Ecto neural progenitor cell (in vitro differentiated cells): ENCODE data around the gene OSBPL2.

Experiments
- DNase-seq: peaks from one replicate; pipeline ENCODE4 v3.0.0-alpha.2; 2018; ENCODE audit warnings: low spot score

The OSBPL2 gene

DNA sequence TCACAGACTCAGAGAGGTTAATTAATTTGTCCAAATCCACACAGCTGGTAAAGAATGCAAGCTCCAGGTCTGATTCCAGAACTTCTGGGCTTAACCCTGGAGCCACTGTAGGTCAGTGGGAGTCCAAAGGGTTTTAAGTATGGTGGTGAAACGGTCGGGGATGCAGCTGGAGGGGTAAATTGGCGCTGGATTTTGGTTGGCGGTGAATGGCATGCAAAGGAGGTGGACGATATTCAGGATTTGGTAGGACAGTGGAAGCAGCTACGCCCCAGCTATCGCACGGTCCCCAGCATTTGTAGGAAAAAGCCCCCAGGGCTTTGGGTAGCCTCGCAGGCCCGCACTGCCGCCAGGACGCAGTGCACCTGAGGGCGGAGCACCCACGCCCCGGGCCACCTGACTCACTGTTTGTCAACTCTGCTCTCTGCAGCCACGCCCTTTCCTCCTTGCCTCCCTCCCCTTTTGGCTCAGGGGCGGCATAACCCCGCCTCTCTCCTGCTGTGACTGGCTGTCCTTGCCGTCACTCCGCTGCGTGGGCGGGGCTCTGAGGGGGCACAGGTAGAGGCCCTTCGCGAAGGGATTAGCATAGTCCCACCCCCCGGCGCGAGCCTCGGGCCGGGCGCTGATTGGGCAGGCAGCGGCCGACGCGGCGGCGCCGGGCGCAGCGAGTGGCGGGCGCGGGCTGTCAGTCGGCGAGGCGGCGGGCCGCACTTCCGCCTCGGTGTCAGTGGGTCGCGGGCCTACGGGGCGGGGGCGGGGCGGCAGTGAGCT is at the start of gene OSBPL2:
Gene OSBPL2 (plus strand): TSS at position 721 of the 768 bp plus-strand sequence. CDS start 17,664 bp downstream, outside the sequence.
- DNase-seq, result peak; percentile 100

DNA sequence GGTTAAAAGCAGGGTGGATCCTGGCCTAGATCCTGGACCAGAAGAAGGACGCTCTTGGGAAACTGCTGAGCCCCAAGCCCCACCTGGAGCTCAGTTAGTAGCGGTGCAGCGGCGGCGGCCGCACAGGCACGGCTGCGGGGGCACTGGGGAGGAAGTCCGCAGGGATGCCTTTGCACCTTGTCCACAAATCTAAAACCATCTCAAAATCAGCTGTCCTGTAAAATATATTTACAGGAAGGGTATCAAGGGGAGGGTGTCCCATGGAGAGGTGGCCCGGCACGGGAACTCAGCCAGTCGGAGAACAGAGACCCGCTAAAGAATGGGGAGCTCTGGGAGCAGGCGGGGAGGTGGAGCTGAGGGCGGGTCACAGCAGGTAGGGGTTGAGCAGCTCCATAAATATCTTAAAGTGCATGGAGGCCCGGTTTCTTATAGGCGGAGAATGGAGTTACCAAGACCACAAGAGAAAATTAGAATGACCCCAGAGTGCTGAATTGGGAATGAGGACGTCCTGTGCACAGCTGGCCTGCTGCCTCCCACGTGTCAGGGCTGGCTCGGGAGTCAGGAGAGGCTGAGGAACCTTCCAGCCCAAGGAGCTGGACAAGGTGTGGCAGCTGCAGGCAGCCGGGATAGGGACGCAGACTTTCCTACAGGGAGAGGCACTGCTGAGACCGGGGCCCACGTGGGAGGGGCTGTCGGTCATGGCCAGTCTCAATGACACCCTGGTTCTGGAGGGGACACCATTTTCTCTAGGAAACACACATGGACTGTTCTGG is 47.5 kb upstream of the OSBPL2 start:
- DNase-seq, result no peak

DNA sequence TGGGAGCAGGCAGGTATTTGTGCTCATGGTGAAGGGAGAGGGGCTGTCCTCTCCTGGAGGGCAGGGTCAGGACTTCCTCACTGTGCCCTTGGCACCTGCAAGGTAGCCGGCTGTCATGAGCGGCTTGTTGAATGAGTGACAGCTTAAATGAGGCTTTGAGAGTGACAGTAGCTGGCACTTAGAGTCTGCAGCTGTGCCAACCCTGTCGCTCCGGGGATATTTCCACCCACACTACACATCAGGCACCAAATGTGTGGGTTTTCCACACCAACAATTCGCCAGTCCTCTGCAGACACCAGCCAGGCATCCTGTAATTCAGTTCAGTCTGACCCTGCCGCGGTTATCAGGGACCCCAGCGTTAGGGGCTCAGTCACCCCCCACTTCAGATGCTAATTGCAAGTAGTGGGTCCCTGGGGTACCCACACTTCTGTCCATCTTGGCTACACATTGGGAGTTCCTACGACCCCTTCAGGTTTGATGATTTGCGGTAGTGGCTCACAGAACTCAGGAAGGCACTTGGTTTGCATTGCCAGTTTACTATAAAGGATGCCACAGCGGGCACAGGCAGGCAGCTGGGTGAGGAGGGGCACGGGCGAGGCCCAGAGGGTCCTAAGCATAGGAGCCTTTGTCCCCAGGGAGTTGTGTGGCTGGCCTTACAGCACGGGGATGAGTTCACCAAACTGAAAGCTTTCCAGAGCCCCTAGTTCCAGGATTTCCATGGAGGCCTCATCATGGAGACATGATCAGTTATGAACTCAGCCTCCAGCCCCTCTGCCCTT is 46.4 kb upstream of the OSBPL2 start:
- no peak for DNase-seq

DNA sequence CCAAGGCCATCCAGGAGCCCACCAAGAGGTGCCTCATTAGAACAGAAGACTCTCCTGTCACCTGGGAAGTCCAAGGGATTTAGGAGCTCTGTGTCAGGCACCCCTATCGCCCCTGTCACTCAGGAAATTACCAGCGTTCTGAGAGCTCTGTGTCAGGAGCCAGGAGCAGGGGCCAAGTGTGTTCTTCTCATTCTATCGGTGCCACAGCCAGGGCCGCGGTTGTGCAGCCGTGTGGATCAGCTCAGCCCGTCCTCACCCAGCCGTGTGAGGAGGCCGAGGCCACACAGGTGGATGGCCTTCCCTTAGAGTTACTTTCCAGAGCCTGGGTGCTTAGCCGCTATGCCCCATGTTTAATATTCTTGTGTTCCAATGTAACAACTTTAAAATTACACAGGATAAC is 45.7 kb upstream of the OSBPL2 start:
- DNase-seq, result no peak

DNA sequence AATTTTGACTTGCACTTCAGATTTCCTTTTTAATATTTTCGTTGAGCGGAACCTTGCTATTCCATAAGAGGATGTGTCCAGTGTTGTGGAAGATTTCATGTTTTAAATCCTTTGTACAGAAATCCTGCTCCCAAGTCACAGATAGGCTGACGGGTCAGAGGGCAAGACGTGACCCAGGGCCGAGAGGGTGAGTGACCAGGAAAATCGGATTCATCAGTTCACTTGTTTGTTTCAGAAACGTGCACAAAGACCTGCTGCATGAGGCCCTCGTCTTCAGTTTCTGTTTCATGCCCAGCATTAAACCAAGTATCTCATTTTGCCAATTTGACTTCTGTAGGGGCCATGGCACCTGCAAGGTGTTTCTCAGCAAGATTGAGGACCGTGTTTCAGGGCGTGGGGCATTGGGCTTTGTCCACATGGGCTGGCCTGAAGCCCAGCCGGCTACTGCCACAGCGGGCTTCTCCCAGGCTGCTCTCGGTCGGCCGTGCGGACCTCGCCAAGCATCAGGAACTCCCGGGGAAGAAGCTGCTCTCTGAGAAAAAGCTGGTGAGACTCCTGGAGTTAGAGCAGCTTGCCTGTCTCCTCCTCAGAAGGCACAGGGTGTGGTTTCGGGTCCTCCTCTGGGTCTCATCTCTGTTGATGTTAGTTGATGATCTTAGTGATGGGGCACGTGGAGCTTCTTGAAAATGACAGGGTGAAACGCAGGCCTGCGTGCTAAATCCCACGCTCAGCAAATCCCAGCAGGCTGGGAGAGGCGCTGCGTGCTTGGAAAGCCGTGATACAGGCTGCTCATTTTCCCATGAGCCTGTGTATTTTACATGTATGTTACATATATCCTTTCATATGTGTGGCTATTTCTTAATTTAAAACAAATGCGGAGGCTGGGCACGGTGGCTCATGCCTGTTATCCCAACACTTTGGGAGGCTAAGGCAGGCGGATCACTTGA is 45.0 kb upstream of the OSBPL2 start:
- DNase-seq, result no peak

DNA sequence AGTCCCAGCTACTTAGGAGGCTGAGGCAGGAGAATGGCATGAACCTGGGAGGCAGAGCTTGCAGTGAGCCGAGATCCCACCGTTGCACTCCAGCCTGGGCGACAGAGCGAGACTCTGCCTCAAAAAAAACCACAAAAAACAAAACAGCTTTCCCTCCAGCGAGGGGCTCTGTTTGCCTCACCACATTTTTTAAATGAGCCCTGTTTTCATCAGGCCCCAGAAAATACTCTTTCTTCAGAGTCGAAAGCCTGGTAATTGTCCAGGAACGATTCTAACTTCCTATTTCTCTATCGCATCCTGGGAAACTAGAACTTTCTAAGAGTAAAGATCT is 43.3 kb upstream of the OSBPL2 start:
- no peak for DNase-seq

DNA sequence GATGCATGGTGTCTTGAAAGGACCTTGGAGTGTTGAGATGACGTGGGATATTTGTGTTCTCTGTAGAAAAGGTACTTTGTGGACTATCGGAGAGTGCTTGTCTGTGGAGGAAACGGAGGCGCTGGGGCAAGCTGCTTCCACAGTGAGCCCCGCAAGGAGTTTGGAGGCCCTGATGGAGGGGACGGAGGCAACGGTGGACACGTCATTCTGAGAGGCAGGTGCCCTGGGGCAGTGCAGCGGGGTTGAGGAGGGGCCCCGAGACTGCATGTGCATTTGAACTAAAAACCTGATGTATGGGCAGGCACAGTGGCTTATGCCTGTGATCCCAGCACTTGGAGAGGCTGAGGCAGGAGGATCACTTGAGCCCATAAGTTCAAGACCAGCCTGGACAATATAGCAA is 42.6 kb upstream of the OSBPL2 start:
- DNase-seq, result no peak

DNA sequence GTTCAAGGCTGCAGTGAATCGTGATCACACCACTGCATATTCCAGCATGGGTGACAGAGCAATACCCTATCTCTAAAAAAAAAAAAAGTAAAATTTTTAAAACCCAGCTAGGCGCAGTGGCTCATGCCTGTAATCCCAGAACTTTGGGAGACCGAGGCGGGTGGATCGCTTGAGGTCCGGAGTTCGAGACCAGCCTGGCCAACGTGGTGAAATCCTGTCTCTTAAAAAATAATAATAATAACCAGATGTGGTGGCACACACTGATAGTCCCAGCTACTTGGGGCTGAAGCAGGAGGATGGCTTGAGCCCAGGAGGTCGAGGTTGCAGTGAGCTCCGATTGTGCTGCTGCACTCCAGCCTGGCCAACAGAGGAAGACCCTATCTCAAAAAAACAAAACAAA is 42.0 kb upstream of the OSBPL2 start:
- DNase-seq, result no peak

DNA sequence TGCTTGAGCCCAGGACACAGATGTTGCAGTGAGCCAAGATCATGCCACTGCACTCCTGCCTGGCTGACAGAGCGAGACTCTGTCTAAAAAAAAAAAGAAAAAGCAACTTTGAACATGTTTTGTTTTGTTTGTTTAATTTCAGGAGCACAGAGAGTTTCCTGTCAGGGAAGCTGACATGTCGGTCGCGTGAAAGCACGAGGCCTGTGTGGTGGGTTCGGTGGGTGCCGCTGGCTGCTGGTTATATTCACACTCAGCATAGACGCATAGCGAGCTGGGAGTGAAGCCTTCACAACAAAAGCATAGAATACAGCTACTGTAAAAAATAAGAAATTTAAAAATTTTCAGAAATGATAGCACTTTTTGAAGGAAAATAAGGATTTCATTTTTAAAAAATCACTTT is 41.0 kb upstream of the OSBPL2 start:
- DNase-seq, result no peak

DNA sequence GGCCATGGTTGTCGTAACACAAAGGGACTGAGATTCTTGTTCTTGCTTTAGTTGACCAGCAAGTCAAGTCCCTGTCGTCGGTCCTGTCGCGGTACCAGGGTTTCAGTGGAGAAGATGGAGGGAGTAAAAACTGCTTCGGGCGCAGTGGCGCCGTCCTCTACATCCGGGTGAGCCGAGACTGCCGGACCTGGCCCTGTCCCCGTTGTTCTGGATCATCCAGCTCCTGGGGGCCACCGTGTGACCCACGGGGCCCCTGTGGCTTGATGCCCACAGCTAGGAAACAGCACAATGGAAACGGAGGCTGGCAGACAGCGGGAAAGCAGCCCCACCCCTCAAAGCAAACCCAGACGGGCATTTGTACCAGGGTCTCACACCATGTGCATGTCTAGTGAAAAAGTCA is 40.5 kb upstream of the OSBPL2 start:
- DNase-seq, result no peak

DNA sequence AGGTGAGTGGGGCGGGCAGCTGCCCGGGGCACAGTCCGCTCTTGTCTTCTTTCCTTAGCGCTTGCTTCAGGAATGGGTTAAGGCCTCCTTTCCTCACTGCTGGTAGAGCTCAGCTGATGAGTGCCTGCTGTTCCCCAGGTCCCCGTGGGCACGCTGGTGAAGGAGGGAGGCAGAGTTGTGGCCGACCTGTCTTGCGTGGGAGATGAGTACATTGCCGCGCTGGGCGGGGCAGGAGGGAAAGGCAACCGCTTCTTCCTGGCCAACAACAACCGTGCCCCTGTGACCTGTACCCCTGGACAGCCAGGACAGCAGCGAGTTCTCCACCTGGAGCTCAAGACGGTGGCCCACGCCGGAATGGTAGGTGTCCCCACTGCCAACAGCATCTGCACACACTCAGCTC is 39.8 kb upstream of the OSBPL2 start:
- DNase-seq, result no peak

DNA sequence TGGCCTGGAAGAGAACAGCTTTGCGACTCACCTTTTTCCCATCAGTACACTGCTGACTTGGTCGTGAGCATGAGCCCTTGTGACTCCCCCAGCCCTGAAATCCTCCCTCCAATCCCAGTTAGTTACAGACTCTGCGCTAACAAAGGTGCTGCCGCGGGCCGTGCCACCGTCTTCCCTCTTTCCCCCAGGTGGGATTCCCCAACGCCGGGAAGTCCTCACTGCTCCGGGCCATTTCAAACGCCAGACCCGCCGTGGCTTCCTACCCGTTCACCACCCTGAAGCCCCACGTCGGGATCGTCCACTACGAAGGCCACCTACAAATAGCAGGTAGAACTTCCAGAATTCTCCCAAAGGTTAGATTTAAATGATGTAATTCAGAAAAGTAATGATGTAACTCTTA is 39.4 kb upstream of the OSBPL2 start:
- DNase-seq, result no peak

DNA sequence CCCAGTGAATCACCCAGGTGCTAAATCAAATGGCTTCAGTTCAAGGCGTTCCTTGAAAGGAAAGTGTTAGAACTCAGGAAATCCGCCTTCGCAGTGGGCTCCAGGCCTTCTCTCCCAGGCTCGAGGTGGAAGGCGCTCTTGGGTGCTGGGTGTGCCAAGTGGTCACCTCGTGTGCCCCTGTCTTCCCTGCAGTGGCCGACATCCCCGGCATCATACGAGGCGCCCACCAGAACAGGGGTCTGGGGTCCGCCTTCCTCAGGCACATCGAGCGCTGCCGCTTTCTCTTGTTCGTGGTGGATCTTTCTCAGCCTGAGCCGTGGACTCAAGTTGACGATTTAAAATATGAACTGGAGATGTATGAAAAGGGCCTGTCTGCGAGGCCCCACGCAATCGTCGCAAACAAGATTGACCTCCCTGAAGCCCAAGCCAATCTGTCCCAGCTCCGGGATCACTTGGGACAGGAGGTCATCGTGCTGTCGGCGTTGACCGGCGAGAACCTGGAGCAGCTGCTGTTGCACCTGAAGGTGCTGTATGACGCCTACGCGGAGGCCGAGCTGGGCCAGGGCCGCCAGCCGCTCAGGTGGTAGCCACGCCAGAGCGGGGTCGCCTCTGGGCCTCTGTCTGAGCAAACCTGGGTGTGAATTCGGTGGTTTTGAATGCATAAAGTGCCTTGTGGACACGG is 37.7 kb upstream of the OSBPL2 start:
- no peak for DNase-seq

DNA sequence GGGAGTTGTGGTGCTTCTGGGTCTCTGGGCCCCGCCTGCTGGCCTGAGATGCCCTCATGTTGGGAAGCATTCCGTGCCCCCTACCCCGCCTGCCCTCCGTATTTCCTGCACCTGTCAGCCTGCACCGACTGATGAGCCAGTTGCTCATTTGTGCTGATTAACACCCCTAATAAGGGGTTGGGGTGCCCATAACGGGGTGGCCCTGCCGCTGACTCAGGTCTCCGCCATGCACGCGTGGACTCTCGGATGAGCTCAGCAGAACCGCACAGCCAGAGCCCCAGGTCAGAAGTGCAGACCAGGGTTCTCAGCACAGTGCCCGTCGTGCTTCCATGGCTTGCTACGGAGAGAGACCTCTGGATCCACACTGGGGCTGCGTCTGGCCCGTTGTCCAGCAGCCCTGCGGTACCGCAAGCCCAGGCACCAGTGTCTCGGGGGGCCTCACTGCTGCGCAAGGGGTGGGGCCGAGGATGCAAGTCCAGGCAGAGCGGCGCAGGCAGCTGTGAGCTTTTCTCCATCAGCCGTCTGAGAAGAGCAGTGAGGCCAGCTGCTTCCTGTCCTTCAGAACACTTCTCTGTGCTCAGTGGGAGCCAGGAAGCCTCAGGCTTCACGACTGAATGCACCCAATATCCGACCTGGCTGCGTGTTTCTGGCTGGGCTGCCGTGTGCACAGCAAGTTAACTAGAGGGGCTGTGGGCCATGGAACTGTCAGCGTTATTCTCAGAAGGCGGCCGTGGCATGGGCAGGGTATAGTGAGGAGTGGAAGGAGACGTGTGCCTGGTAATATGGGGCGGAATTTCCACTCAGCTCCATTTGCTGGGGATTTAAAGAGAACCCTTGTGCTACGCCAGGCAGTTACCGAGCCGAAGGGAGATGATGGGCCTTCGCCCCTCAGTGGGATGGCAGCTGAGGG is 36.9 kb upstream of the OSBPL2 start:
- DNase-seq, result no peak

DNA sequence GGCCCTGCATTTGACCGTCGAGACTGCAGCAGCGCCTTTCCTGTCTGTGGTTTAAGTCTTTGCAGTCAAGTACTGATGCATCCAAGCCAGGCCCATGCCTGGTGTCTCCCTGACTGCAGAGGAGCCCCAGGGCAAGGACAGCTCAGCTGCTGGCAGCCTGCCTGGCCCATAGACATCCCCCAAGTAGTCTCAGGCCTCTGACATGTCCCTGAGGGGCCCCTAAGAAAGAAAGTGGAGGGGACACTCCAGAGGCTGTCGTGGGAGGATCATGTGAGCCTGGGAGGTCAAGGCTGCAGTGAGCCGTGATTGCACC is 36.3 kb upstream of the OSBPL2 start:
- no peak for DNase-seq

DNA sequence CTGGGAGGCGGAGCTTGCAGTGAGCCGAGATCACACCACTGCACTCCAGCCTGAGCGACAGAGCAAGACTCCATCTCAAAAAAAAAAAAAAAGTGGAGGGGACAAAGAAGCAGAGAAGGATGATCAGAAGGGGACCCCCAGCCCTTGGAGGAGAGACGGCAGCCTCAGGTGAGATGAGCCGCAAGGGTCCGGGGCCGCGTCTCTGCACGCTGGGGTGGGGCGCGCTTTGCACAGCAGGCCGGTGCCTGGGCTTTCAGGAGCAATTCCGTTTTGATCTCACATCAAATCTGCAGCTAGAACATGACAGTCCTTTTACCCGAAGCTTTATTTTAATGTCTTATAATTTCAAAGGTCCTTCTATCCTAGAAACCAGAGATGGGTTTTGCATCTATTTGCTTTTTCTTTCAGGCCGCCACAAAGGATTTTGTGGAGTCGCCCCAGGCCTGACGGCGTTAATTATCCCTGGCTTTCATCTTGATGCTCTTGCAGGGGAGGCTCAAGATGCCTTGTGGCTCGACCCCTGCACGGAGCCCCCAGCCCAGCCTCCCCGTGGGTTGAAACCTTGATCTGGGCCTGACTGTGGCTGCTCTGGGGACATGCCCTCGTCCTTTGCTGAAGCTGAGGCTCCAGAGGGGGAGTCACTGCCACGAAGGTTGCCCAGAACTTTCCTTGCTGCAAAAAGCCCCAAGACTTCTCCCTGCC is 35.5 kb upstream of the OSBPL2 start:
- no peak for DNase-seq

DNA sequence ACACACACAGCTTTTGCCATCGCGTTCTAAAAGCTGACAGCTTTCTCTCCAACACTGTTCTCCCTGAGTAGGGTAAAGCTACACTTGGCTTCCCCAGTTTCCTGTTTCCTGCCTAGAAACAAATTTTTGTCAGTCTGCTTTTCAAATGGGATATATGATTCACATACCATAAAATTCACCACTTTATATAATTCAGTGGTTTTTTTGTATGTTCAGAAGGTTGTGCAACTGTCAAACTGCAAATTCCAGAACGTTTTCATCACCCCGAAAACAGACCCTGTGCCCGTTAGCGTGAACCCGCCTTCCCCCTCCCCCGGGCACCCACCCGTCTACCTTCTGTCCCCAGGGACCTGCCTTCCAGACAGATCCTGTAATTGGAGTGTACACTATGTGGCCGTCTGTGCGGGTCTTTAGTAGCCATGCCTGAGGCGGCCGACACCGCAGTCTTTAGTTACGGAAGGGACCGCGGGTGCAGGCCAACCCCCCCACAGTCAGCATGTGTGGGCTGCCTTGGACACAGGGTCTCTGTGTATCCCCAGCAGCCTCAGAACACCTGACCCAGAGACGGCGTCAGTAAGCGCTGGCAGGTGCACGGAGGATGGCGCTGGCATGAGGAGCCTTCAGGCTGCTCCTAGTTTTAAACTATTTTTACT is 34.8 kb upstream of the OSBPL2 start:
- no peak for DNase-seq

DNA sequence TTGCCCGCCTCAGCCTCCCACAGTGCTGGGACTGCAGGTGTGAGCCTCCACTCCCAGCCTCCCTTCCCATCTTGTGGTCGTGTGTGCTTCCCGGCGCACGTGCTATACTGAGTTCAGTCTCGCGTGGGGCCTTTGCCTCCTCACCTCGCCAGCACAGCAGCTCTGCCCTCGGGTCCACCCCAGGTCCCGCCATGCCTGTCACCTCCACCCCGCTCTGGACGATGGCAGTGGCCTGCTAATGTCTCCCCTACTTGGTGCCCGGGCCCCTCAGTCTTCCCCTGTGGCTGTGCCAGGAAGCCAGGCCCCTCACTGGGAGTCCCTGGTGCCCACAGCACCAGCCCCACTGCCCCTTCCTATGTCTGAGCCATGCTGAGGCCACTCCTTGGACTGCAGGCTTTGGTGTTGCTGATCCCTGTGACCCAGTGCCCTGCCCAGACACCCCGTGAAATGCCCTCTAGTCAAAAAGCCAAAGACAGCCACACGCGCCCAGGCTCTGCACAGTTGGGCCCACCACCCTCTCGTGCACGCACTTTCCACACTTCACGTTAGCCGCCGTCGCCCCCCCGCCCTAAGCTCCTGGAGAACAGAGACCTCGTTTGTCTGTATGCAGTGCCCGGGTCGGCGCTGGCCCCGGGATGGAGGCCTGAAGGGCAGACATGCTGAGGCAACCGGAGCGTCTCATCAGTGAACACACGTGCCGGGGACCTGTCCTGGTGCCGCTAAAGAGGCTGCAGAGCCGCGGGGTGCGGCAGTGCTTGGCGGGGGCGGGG is 32.5 kb upstream of the OSBPL2 start:
- DNase-seq, result no peak
